Caco-2 (cell line): ENCODE data around the gene P4HA2. TPM values are rescaled to one million over a fixed set of nuclear protein-coding genes. Genes with fewer than 3 reads are reported as not detected.

Experiments used
- BruUV-seq: library from RNA; stranded (reverse); fragments of 400-500 nt; replicated peaks from 2 replicates; lab custom pipeline; 2021; lab: Mats Ljungman, UMichigan
- CTCF ChIA-PET: fragments of 300-600 bp; sonication (Branson Sonifier 250); formaldehyde crosslinking; loops from one replicate; lab custom pipeline; 2022; ENCODE audit warnings: antibody characterized with exemption; lab: Charles Lee
- POLR2A ChIA-PET: fragments of 300-600 bp; sonication (Branson Sonifier 250); formaldehyde crosslinking; loops from one replicate; lab custom pipeline; 2022; ENCODE audit warnings: antibody characterized with exemption; lab: Charles Lee
- DNase-seq, 2 experiments: peaks; one replicate each; pipeline versions ENCODE4 v3.0.0 to v3.0.0-alpha.2; 2020 to 2022
- H3K27me3 ChIP-seq: replicated peaks from 2 replicates; pipeline ENCODE4 v1.6.0; 2011; ENCODE audit warnings: low read length; ENCODE audit not compliant: control insufficient read depth, insufficient read depth
- H3K36me3 ChIP-seq: 2 replicates; pipeline ENCODE4 v1.5.1; 2011; ENCODE audit warnings: low read length; ENCODE audit not compliant: control insufficient read depth, insufficient read depth
- H3K4me1 ChIP-seq: fragments of 250-450 bp; sonication (Bioruptor Pico); 2 replicates; pipeline ENCODE4 v1.5.1; 2020; ENCODE audit warnings: mild to moderate bottlenecking
- H3K4me3 ChIP-seq: 2 replicates; pipeline ENCODE4 v1.5.1; 2011; ENCODE audit warnings: low read depth, mild to moderate bottlenecking, control low read depth, low read length
- H3K9me3 ChIP-seq: fragments of 250-450 bp; sonication (Bioruptor Pico); 2 replicates; pipeline ENCODE4 v1.5.1; 2020; ENCODE audit warnings: mild to moderate bottlenecking, moderate library complexity
- H3K27ac Mint-ChIP-seq: one replicate; pipeline ENCODE4 v1.8.0; 2022; ENCODE audit warnings: mixed read lengths; ENCODE audit not compliant: unreplicated experiment
- H3K27me3 Mint-ChIP-seq: one replicate; pipeline ENCODE4 v1.8.0; 2022; ENCODE audit warnings: mixed read lengths; ENCODE audit not compliant: insufficient read depth, unreplicated experiment
- H3K36me3 Mint-ChIP-seq: one replicate; pipeline ENCODE4 v1.8.0; 2022; ENCODE audit warnings: mild to moderate bottlenecking, mixed read lengths; ENCODE audit not compliant: insufficient read depth, unreplicated experiment
- H3K4me1 Mint-ChIP-seq: one replicate; pipeline ENCODE4 v1.8.0; 2022; ENCODE audit warnings: low read depth, mixed read lengths; ENCODE audit not compliant: unreplicated experiment
- H3K4me3 Mint-ChIP-seq: one replicate; pipeline ENCODE4 v1.8.0; 2022; ENCODE audit warnings: mild to moderate bottlenecking, moderate library complexity, mixed read lengths; ENCODE audit not compliant: unreplicated experiment
- H3K9me3 Mint-ChIP-seq: one replicate; pipeline ENCODE4 v1.8.0; 2022; ENCODE audit warnings: mixed read lengths; ENCODE audit not compliant: unreplicated experiment
- intact Hi-C: fragments of 100-400 bp; cut with micrococcal nuclease; formaldehyde crosslinking; loops from one replicate; pipeline ENCODE4 v1.10.0; 2022; ENCODE audit not compliant: unreplicated experiment
- total RNA-seq: library from RNA; stranded (reverse); gene quantifications from 2 replicates; pipeline ENCODE4 v1.2.3, GENCODE V29; 2022
- TF ChIP-seq, protein P1 (sequence below), 2 experiments: fragments of 200-600 bp in 1 of 2; IDR thresholded peaks; 1 replicate in 1 of 2; 2 replicates in 1 of 2; pipeline versions ENCODE4 v1.5.1 to v1.8.0; 2011 to 2022; ENCODE audit warnings: antibody characterized with exemption in 1 of 2, control low read depth in 1 of 2, inconsistent platforms in 1 of 2, low read depth in 1 of 2, low read length in 1 of 2, mild to moderate bottlenecking in 1 of 2, moderate library complexity in 1 of 2; ENCODE audit not compliant: insufficient read depth in 1 of 2, severe bottlenecking in 1 of 2, unreplicated experiment in 1 of 2

The P4HA2 gene
- total RNA-seq, 1 experiment from 2014 or later: 41.0 TPM

DNA sequence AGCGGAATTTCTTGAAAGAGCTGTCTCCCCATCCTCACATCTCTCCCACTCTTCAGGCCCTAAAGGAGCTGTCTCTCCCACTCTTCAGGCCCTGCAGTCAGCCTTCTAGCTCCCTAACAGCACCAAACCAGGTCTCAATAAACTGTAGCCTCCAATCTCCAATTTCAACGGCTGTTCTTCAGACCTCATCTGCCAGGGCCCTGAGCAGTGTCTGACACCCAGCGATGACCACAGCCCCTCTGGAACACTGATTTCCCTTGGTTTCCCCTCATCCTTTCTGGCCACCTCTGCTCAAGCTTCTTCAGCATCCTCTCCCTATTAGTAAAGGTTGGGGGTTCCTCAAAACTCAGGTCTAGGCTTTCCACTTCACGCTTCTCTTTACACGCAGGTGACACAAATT, 1.6 kb upstream of the P4HA2 start:
- Mint-ChIP-seq H3K4me3 (peak overlapping the region; percentile 62), H3K4me1 (peaks cover 5% of the 10 kb centered on the region), H3K27me3 (no peaks in the 10 kb centered on the region), H3K9me3 (no peaks in the 10 kb centered on the region), H3K36me3 (no peaks in the 10 kb centered on the region), H3K27ac (no peak overlapping the region)
- BruUV-seq: no TSS peak
- no peaks in the 10 kb centered on the region for H3K9me3 ChIP-seq
- no peaks in the 10 kb centered on the region for H3K27me3 ChIP-seq
- ChIA-PET POLR2A (interaction anchor here (0.6 kb wide), 1 partner anchor 267 kb away, joined by 4 read pairs; no protein-coding TSS in a partner anchor), CTCF (interaction anchor here (0.8 to 1.0 kb wide), 2 partner anchors 9 to 11 kb away, joined by 3 read pairs; no protein-coding TSS in a partner anchor)
- intact Hi-C loops: loop anchor here (5.0 kb wide), 1 partner anchor 138 kb away; the partner anchor contains the start of gene SLC22A5
- TF ChIP-seq, protein P1, sequence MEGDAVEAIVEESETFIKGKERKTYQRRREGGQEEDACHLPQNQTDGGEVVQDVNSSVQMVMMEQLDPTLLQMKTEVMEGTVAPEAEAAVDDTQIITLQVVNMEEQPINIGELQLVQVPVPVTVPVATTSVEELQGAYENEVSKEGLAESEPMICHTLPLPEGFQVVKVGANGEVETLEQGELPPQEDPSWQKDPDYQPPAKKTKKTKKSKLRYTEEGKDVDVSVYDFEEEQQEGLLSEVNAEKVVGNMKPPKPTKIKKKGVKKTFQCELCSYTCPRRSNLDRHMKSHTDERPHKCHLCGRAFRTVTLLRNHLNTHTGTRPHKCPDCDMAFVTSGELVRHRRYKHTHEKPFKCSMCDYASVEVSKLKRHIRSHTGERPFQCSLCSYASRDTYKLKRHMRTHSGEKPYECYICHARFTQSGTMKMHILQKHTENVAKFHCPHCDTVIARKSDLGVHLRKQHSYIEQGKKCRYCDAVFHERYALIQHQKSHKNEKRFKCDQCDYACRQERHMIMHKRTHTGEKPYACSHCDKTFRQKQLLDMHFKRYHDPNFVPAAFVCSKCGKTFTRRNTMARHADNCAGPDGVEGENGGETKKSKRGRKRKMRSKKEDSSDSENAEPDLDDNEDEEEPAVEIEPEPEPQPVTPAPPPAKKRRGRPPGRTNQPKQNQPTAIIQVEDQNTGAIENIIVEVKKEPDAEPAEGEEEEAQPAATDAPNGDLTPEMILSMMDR (IDR thresholded peaks at IDR 0.05; ENCODE audit: insufficient read depth in 1 of 2, low read depth in 1 of 2, low read length in 1 of 2, severe bottlenecking in 1 of 2, unreplicated experiment in 1 of 2): no peak
- H3K36me3 ChIP-seq: no peaks in the 10 kb centered on the region
- H3K4me1 ChIP-seq: peaks cover 5% of the 10 kb centered on the region; the same call in 1 of the 2 replicates
- DNase-seq: peak in 1 of 2 experiments; percentile 7
- H3K4me3 ChIP-seq: no peak overlapping the region

DNA sequence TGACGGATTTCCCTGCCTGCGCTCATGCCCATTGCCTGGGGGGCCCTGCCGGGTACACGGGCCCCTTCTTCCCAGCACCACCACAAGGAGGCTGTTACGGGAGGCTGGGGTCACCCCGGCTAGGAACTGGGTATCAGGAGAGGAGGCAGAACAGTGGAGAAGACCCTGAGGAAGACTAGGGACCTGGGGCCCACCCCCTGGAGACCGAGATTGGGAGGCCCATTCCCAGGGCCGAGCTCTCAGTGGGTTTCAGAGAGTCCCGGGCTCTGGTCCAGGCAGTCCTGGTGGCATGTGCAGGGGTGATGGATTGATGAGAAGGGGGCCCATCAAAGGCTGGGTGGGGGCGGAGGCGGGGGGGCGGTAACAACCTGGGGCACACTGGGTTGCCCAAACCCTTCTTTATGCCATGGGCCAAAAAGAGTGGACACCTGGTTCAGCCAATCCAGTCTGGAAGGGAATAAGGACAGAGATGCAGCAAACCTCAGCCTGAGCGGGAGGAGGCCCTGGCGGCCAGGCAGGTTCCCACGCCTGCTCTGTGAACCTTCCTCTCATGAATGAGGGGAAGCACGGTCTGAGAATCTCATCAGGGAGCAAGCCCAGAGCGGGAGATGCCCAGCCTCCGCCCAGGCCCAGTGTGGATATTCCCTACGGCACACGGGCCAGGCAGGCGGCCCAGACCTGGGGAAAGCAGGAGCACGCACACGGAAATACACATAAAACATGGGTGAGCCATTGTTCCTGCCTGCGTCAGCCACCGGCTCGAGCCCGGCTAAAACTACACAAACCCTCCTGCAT, 785 bp upstream of the P4HA2 start:
- no peaks in the 10 kb centered on the region for H3K36me3 Mint-ChIP-seq
- no peaks in the 10 kb centered on the region for H3K9me3 ChIP-seq
- no peaks in the 10 kb centered on the region for H3K36me3 ChIP-seq
- intact Hi-C loops: loop anchor here (5.0 kb wide), 1 partner anchor 139 kb away; the partner anchor contains the start of gene SLC22A5
- no peaks in the 10 kb centered on the region for H3K27me3 Mint-ChIP-seq
- H3K4me3 ChIP-seq: peak overlapping the region; percentile 59
- no peak overlapping the region for H3K27ac Mint-ChIP-seq
- H3K9me3 Mint-ChIP-seq: no peaks in the 10 kb centered on the region
- no peaks in the 10 kb centered on the region for H3K27me3 ChIP-seq
- TSS peak; percentile 59 for BruUV-seq
- peaks cover 5% of the 10 kb centered on the region for H3K4me1 Mint-ChIP-seq
- ChIA-PET CTCF (interaction anchor here (1.0 to 2.6 kb wide), 3 partner anchors 9 to 12 kb away, joined by 3 to 23 read pairs (median 5); no protein-coding TSS in a partner anchor), POLR2A (interaction anchor here (1.3 to 1.7 kb wide), 2 partner anchors 65 to 139 kb away, joined by 12 to 17 read pairs; partner anchors contain the start of gene SLC22A4)
- peak overlapping the region; percentile 77 for H3K4me3 Mint-ChIP-seq
- peak in 1 of 2 experiments; percentile 35 for DNase-seq
- H3K4me1 ChIP-seq: peaks cover 5% of the 10 kb centered on the region; the same call in 1 of the 2 replicates
- TF ChIP-seq, protein P1 (IDR thresholded peaks at IDR 0.05; ENCODE audit: insufficient read depth in 1 of 2, low read depth in 1 of 2, low read length in 1 of 2, severe bottlenecking in 1 of 2, unreplicated experiment in 1 of 2): no peak

DNA sequence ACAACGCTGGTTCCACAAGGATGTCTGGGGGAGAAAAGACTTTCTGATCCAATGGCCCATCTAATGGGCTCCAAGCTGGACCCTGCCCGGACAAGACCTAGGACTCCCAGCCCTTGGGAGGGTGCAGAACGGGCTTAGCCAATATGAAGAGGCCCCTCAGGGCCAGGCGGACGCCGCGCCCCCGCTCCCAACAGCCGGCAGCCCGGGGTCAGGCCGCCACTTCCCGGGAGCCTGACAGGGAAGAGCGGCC, 493 bp downstream of the P4HA2 start:
- CTCF ChIA-PET: interaction anchor here (0.6 to 2.6 kb wide), 7 partner anchors 10 to 1770 kb away, joined by 3 to 23 read pairs (median 5); no protein-coding TSS in a partner anchor
- Mint-ChIP-seq H3K36me3 (no peaks in the 10 kb centered on the region), H3K4me3 (peak overlapping the region; percentile 77), H3K4me1 (peaks cover 5% of the 10 kb centered on the region), H3K27ac (peak overlapping the region; percentile 44), H3K27me3 (no peaks in the 10 kb centered on the region), H3K9me3 (no peaks in the 10 kb centered on the region)
- no peaks in the 10 kb centered on the region for H3K9me3 ChIP-seq
- no peaks in the 10 kb centered on the region for H3K27me3 ChIP-seq
- TF ChIP-seq, protein P1 (IDR thresholded peaks at IDR 0.05; ENCODE audit: insufficient read depth in 1 of 2, low read depth in 1 of 2, low read length in 1 of 2, severe bottlenecking in 1 of 2, unreplicated experiment in 1 of 2): no peak
- DNase-seq: no peak
- BruUV-seq: no TSS peak
- H3K4me1 ChIP-seq: peaks cover 5% of the 10 kb centered on the region; the same call in 1 of the 2 replicates
- intact Hi-C loops: loop anchor here (1.0 to 5.0 kb wide), 4 partner anchors 37 to 140 kb away; partner anchors contain the start of gene SLC22A5
- H3K4me3 ChIP-seq: peak overlapping the region; percentile 59
- POLR2A ChIA-PET: interaction anchor here (0.6 to 1.7 kb wide), 4 partner anchors 24 to 141 kb away, joined by 3 to 17 read pairs (median 8); partner anchors contain the start of gene SLC22A4
- H3K36me3 ChIP-seq: no peaks in the 10 kb centered on the region
